Measurements from ENCODE around the gene ERBB4. TPM values are rescaled to one million over a fixed set of nuclear protein-coding genes. Genes with fewer than 3 reads are reported as not detected.

Gene ERBB4
- total RNA-seq, 4 donors from 2014 or later, result 5.5 to 21.0 (median 18.3) TPM

DNA sequence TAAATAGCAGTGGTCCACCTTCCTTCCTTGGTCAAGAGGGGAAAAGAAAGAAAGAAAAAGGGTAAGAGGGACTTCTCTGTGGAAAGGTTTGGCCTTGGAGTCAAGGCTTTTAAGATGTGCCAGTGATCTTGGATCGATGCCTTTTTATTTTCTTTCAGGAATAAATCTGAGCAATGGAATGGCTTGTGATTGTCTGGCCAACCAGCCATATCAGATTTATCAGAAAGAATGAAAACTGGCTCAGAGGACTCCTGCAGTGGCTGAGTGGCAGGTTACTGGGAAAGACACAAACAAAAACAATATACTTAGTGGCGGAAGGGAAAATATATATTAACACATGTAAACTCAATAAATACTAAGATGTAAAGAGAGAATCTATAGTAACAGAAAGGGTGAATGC is 4.3 kb downstream of the ERBB4 start:
- no peaks in the 10 kb centered on the region for H3K36me3 ChIP-seq
- H3K9me3 ChIP-seq, result no peaks in the 10 kb centered on the region
- intact Hi-C loops (cut with DNase I), result no loop called here
- peaks cover 0 to 8% of the 10 kb centered on the region in 2 donors for H3K4me1 ChIP-seq
- no peaks in the 10 kb centered on the region for H3K27me3 ChIP-seq
- no peak overlapping the region for H3K4me3 ChIP-seq (replicated peaks in 1 of 3)
- H3K27ac ChIP-seq, result no peak overlapping the region
- 75 to 78% methylated on average over 2 of the region's 2 CpGs for WGBS, 2 donors
- TF ChIP-seq, protein P1, sequence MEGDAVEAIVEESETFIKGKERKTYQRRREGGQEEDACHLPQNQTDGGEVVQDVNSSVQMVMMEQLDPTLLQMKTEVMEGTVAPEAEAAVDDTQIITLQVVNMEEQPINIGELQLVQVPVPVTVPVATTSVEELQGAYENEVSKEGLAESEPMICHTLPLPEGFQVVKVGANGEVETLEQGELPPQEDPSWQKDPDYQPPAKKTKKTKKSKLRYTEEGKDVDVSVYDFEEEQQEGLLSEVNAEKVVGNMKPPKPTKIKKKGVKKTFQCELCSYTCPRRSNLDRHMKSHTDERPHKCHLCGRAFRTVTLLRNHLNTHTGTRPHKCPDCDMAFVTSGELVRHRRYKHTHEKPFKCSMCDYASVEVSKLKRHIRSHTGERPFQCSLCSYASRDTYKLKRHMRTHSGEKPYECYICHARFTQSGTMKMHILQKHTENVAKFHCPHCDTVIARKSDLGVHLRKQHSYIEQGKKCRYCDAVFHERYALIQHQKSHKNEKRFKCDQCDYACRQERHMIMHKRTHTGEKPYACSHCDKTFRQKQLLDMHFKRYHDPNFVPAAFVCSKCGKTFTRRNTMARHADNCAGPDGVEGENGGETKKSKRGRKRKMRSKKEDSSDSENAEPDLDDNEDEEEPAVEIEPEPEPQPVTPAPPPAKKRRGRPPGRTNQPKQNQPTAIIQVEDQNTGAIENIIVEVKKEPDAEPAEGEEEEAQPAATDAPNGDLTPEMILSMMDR (IDR thresholded peaks at IDR 0.05), result no peak
- TF ChIP-seq POLR2A (IDR thresholded peaks at IDR 0.05), result no peak
- no peak for DNase-seq

DNA sequence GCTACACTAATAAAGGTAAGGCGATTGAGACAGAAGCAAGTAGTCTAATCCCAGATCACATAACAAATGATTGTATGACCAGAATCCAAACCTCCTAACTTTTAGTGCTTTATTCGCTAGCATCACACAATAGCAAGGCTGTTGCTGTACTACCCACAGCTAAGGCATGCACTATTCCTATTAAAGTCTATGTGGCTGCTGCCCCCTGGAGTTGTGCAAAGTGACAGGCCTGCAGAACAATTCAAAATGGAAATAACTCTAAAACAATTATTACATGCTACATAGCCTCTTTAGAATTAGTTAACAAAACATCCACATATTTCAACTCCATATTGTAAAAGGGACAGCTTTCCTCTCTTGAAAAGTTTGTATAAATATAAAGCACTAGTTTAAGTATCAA is 6.0 kb downstream of the ERBB4 start:
- no peak for DNase-seq
- Histone ChIP-seq H3K36me3 (no peaks in the 10 kb centered on the region), H3K27ac (no peak overlapping the region), H3K9me3 (no peaks in the 10 kb centered on the region), H3K4me3 (replicated peaks in 1 of 3) (no peak overlapping the region), H3K4me1 (peaks cover 0 to 8% of the 10 kb centered on the region in 2 donors), H3K27me3 (no peaks in the 10 kb centered on the region)
- TF ChIP-seq, protein P1 (IDR thresholded peaks at IDR 0.05), result no peak
- TF ChIP-seq POLR2A (IDR thresholded peaks at IDR 0.05), result no peak
- 95 to 97% methylated on average over 2 of the region's 2 CpGs for WGBS, 2 donors
- intact Hi-C loops (cut with DNase I), result no loop called here

DNA sequence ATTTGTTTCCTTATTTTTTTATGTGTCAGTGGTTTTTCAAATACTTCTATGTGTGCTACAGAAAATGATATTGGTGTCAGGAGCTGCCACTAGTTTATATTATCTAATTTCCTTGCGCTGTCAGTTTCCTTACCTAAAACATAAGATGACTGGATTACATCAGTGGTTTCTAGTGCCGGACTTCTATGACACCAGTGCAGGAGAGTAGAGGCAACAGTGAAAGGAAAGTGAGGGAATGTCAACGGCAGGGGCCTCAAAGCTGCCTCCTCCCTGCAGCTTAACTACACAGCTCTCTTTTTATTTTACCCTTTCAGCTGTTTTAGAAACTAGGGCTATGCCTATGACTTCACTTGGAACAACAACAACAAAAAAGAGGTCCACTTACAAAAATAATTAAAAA is 6.5 kb downstream of the ERBB4 start:
- DNase-seq, result no peak
- intact Hi-C loops (cut with DNase I), result no loop called here
- no peak overlapping the region for H3K27ac ChIP-seq
- WGBS, 2 donors, result 80 to 81% methylated on average over 3 of the region's 3 CpGs
- H3K4me3 ChIP-seq (replicated peaks in 1 of 3), result no peak overlapping the region
- no peaks in the 10 kb centered on the region for H3K9me3 ChIP-seq
- TF ChIP-seq POLR2A (IDR thresholded peaks at IDR 0.05), result no peak
- TF ChIP-seq, protein P1 (IDR thresholded peaks at IDR 0.05), result no peak
- H3K36me3 ChIP-seq, result no peaks in the 10 kb centered on the region
- no peaks in the 10 kb centered on the region for H3K27me3 ChIP-seq
- H3K4me1 ChIP-seq, result peaks cover 0 to 8% of the 10 kb centered on the region in 2 donors

DNA sequence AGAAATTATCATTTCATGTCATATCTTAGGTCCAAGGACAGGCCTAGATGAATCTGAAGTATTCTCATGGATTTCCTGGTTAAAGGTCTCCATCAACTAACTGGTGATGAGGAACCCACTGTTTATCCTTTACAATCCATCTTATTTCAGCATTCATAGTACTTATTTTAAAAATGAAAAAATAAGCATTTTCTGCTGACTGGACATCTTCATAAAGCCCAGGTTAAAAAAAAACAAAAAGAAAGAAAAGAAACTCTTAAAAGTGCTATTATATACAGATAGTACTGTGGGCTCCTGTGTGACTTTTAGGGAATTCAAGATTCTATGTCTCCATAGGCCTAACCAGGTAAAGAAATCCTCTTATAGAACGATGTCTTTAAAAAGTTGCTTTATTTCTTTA is 7.1 kb downstream of the ERBB4 start:
- no peak for DNase-seq
- H3K27me3 ChIP-seq, result no peaks in the 10 kb centered on the region
- H3K9me3 ChIP-seq, result no peaks in the 10 kb centered on the region
- intact Hi-C loops (cut with DNase I), result no loop called here
- TF ChIP-seq, protein P1 (IDR thresholded peaks at IDR 0.05), result no peak
- no peak for TF ChIP-seq POLR2A (IDR thresholded peaks at IDR 0.05)
- H3K36me3 ChIP-seq, result no peaks in the 10 kb centered on the region
- H3K4me1 ChIP-seq, result peaks cover 0 to 8% of the 10 kb centered on the region in 2 donors
- 90 to 93% methylated on average over 1 of the region's 1 CpG for WGBS, 2 donors
- no peak overlapping the region for H3K4me3 ChIP-seq (replicated peaks in 1 of 3)
- H3K27ac ChIP-seq, result no peak overlapping the region

DNA sequence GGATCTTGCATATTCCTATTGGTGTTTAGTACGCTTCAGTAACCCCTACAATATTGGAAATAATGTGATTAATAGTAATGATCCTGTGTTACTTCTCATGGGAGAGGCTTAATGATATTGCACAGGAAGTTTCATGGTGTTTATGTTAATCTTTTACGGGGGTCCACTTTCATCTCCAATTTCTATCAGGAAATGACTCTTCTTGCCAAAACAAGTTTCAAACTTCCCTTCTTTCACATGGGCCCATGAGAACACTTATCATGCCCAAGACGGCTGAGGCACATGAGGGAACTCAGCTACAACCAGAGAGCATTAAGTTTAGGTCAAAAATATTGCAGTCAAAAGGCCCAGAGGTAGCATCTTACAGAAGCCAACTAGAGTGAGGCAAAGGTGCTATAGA is 7.6 kb downstream of the ERBB4 start:
- intact Hi-C loops (cut with DNase I), result no loop called here
- Histone ChIP-seq H3K27me3 (no peaks in the 10 kb centered on the region), H3K9me3 (no peaks in the 10 kb centered on the region), H3K36me3 (no peaks in the 10 kb centered on the region), H3K4me3 (replicated peaks in 1 of 3) (no peak overlapping the region), H3K4me1 (peaks cover 0 to 5% of the 10 kb centered on the region in 2 donors), H3K27ac (no peak overlapping the region)
- DNase-seq, result no peak
- TF ChIP-seq POLR2A (IDR thresholded peaks at IDR 0.05), result no peak
- TF ChIP-seq, protein P1 (IDR thresholded peaks at IDR 0.05), result no peak
- WGBS, 2 donors, result 75 to 78% methylated on average over 3 of the region's 3 CpGs
